Endodermal cell (in vitro differentiated cells): ENCODE measurements around the gene B4GALT5. TPM values are rescaled to one million over a fixed set of nuclear protein-coding genes. Genes with fewer than 3 reads are reported as not detected.

Experiments
- DNase-seq: peaks from one replicate; pipeline ENCODE4 v3.0.0-alpha.2; 2017
- H3K27ac ChIP-seq: 2 replicates; pipeline ENCODE4 v1.5.1; 2013; ENCODE audit warnings: mild to moderate bottlenecking, low read depth, low read length, moderate library complexity
- H3K27me3 ChIP-seq: 2 replicates; pipeline ENCODE4 v1.6.1; 2013; ENCODE audit warnings: mild to moderate bottlenecking, low read length, moderate library complexity; ENCODE audit not compliant: insufficient read depth, control insufficient read depth, poor library complexity, severe bottlenecking
- H3K36me3 ChIP-seq: 2 replicates; pipeline ENCODE4 v1.7.0; 2013; ENCODE audit warnings: mild to moderate bottlenecking, low read length, moderate library complexity; ENCODE audit not compliant: control insufficient read depth, insufficient read depth
- H3K4me1 ChIP-seq: one replicate; pipeline ENCODE4 v1.7.0; 2013; ENCODE audit warnings: low read length; ENCODE audit not compliant: control insufficient read depth, insufficient read depth
- H3K4me3 ChIP-seq: 2 replicates; pipeline ENCODE4 v1.5.1; 2013; ENCODE audit warnings: mild to moderate bottlenecking, low read length, moderate library complexity
- H3K9ac ChIP-seq: 2 replicates; pipeline ENCODE4 v1.6.1; 2013; ENCODE audit warnings: mild to moderate bottlenecking, low read length, moderate library complexity; ENCODE audit not compliant: poor library complexity, severe bottlenecking; ENCODE audit errors: extremely low read depth
- H3K9me3 ChIP-seq: 2 replicates; pipeline ENCODE4 v1.6.1; 2013; ENCODE audit warnings: mild to moderate bottlenecking, low read length, moderate library complexity; ENCODE audit not compliant: control insufficient read depth
- H3K27ac Mint-ChIP-seq: 2 replicates; pipeline ENCODE4 v1.8.0; 2020; ENCODE audit warnings: mixed read lengths
- H3K27me3 Mint-ChIP-seq: 2 replicates; pipeline ENCODE4 v1.8.0; 2021; ENCODE audit warnings: mild to moderate bottlenecking, mixed read lengths; ENCODE audit not compliant: insufficient read depth
- H3K36me3 Mint-ChIP-seq: 2 replicates; pipeline ENCODE4 v1.8.0; 2020; ENCODE audit warnings: low read depth, mixed read lengths
- H3K4me1 Mint-ChIP-seq: 2 replicates; pipeline ENCODE4 v1.8.0; 2020; ENCODE audit warnings: mixed read lengths
- H3K4me3 Mint-ChIP-seq: 2 replicates; pipeline ENCODE4 v1.8.0; 2020; ENCODE audit warnings: mild to moderate bottlenecking, moderate library complexity, mixed read lengths
- H3K9me3 Mint-ChIP-seq: 2 replicates; pipeline ENCODE4 v1.8.0; 2020; ENCODE audit warnings: mild to moderate bottlenecking, mixed read lengths
- CTCF ChIP-seq: fragments of 200-600 bp; sonication (generic); conservative IDR thresholded peaks from 2 replicates; pipeline ENCODE4 v1.5.0; 2021; ENCODE audit warnings: antibody characterized with exemption, mild to moderate bottlenecking
- WGBS, 2 experiments: methylation state at CpG; one replicate each; pipeline versions ENCODE4 v1.1.5 to v1.1.7; 2013; ENCODE audit warnings: missing lambda C conversion rate in 2 of 2, mixed read lengths in 1 of 2; ENCODE audit not compliant: insufficient coverage in 1 of 2, insufficient read length in 1 of 2; 5-methylcytosine and 5-hydroxymethylcytosine counted together
- total RNA-seq, 2 donors: library from RNA; stranded (reverse); fragmentation: NEBNext Ultra II Directional in 1 of 2; extraction: Animal tissue kit (Norgen Biotek cat#: 25700) in 1 of 2; gene quantifications; 2 replicates in 1 of 2; 3 replicates in 1 of 2; pipeline ENCODE4 v1.2.1, GENCODE V29; 2021

The B4GALT5 gene
- total RNA-seq, 2 donors from 2014 or later, result 57.0 to 58.8 TPM

DNA sequence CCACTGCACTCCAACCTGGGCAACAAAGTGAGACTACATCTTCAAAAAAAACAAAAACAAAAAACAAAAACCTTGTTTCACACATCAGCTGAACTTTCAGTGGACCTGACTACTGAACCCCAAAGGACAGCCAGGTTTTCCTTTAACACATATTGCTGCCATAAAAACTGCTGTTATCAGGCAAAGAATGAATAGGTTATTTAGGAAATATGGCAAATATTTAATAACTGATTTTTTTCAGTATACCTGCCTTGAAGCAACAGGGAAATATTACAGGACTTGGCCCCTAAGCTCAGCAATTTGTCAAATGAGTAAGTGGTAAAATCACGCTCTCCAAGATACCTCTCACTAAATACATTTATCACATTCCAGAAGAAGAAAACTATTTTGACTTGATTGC lies 34.0 kb downstream of the B4GALT5 start:
- no peaks in the 10 kb centered on the region for H3K9me3 ChIP-seq
- Mint-ChIP-seq H3K4me1 (peaks cover 69% of the 10 kb centered on the region), H3K4me3 (no peak overlapping the region), H3K36me3 (peaks cover 14% of the 10 kb centered on the region), H3K27ac (no peak overlapping the region), H3K9me3 (no peaks in the 10 kb centered on the region), H3K27me3 (no peaks in the 10 kb centered on the region)
- WGBS, 2 experiments, result 75 to 100% methylated on average over 1 of the region's 1 CpG
- DNase-seq, result no peak
- no peaks in the 10 kb centered on the region for H3K36me3 ChIP-seq
- H3K4me3 ChIP-seq, result no peak overlapping the region
- H3K4me1 ChIP-seq, result peaks cover 29% of the 10 kb centered on the region
- no peak overlapping the region for H3K27ac ChIP-seq
- TF ChIP-seq CTCF, result no peak
- H3K9ac ChIP-seq, result no peak overlapping the region
- H3K27me3 ChIP-seq, result no peaks in the 10 kb centered on the region

GRCh38 chr20:49677777-49678758 lies 35.6 kb downstream of the B4GALT5 start:
- peaks cover 6% of the 10 kb centered on the region for H3K36me3 Mint-ChIP-seq
- Histone ChIP-seq H3K4me3 (peak overlapping the region; percentile 49), H3K27ac (no peak overlapping the region), H3K9ac (no peak overlapping the region), H3K27me3 (no peaks in the 10 kb centered on the region), H3K4me1 (peaks cover 28% of the 10 kb centered on the region), H3K36me3 (no peaks in the 10 kb centered on the region), H3K9me3 (no peaks in the 10 kb centered on the region)
- no peaks in the 10 kb centered on the region for H3K9me3 Mint-ChIP-seq
- H3K4me1 Mint-ChIP-seq, result peaks cover 69% of the 10 kb centered on the region
- H3K4me3 Mint-ChIP-seq, result no peak overlapping the region
- TF ChIP-seq CTCF, result no peak
- DNase-seq, result no peak
- no peaks in the 10 kb centered on the region for H3K27me3 Mint-ChIP-seq
- WGBS, 2 experiments, result 86 to 89% methylated on average over 10 to 11 of the region's 11 CpGs
- peak overlapping the region; percentile 77 for H3K27ac Mint-ChIP-seq

GRCh38 chr20:49676581-49677291 lies 36.9 kb downstream of the B4GALT5 start:
- DNase-seq, result no peak
- Mint-ChIP-seq H3K36me3 (peaks cover 2% of the 10 kb centered on the region), H3K9me3 (no peaks in the 10 kb centered on the region), H3K4me3 (no peak overlapping the region), H3K27ac (peak overlapping the region; percentile 35), H3K27me3 (no peaks in the 10 kb centered on the region), H3K4me1 (peaks cover 72% of the 10 kb centered on the region)
- Histone ChIP-seq H3K9ac (no peak overlapping the region), H3K36me3 (no peaks in the 10 kb centered on the region), H3K4me1 (peaks cover 34% of the 10 kb centered on the region), H3K27me3 (no peaks in the 10 kb centered on the region), H3K4me3 (no peak overlapping the region), H3K27ac (no peak overlapping the region), H3K9me3 (no peaks in the 10 kb centered on the region)
- no peak for TF ChIP-seq CTCF
- WGBS, 2 experiments, result 93 to 97% methylated on average over 5 to 6 of the region's 6 CpGs
